Lower leg skin (tissue), 4 donors: ENCODE results near the gene HOXC9. TPM values are rescaled to one million over a fixed set of nuclear protein-coding genes. Genes with fewer than 3 reads are reported as not detected.

Experiments
- DNase-seq, 2 donors: peaks; one replicate each; pipeline ENCODE4 v3.0.0-alpha.2; 2019; ENCODE audit warnings: low spot score in 2 of 2
- H3K4me3 ChIP-seq: fragments of 200-600 bp; sonication (generic); 2 replicates; pipeline ENCODE4 v1.5.1; 2017; ENCODE audit warnings: mild to moderate bottlenecking, low read depth; ENCODE audit not compliant: poor library complexity, severe bottlenecking
- POLR2A ChIP-seq, 2 donors: fragments of 450-650 bp; IDR thresholded peaks; one replicate each; pipeline ENCODE4 v1.6.1; 2016 to 2017; ENCODE audit warnings: antibody characterized with exemption in 2 of 2, mild to moderate bottlenecking in 1 of 2, moderate library complexity in 1 of 2
- WGBS, 2 donors: methylation state at CpG; one replicate each; pipeline ENCODE4 v1.1.5; 2018; 5-methylcytosine and 5-hydroxymethylcytosine counted together
- intact Hi-C: fragments of 100-400 bp; cut with DNase I; formaldehyde crosslinking; loops from one replicate; pipeline ENCODE4 v1.15.0; 2023; ENCODE audit warnings: low total_unique reads
- microRNA counts, 2 donors: library from miRNA; unstranded; fragments of <30 nt; microRNA quantifications; one replicate each; lab custom pipeline; 2016
- microRNA-seq, 2 donors: library from miRNA; unstranded; fragments of <30 nt; microRNA quantifications; one replicate each; pipeline ENCODE4, GENCODE V29; 2016; ENCODE audit warnings: borderline replicate concordance in 2 of 2, borderline number of aligned reads in 1 of 2
- total RNA-seq, 4 donors: library from RNA; depleted of rRNA; stranded (reverse); fragments of >200 nt; gene quantifications; one replicate each; pipeline ENCODE4 v1.1.0, GENCODE V29; 2016
- TF ChIP-seq, protein P1 (sequence below), 3 donors: fragments of 450-650 bp; IDR thresholded peaks; one replicate each; pipeline ENCODE4 v1.5.1; 2016; ENCODE audit warnings: antibody characterized with exemption in 3 of 3, mild to moderate bottlenecking in 3 of 3, moderate library complexity in 2 of 3

The HOXC9 gene
- total RNA-seq, 4 donors from 2014 or later = 9.6 to 16.8 (median 11.7) TPM

GRCh38 chr12:54051026-54051842 lies 51.3 kb downstream of the HOXC9 start:
- no peak overlapping the region for H3K4me3 ChIP-seq
- 45 to 55% methylated on average over 12 of the region's 12 CpGs for WGBS, 2 donors
- TF ChIP-seq, protein P1, sequence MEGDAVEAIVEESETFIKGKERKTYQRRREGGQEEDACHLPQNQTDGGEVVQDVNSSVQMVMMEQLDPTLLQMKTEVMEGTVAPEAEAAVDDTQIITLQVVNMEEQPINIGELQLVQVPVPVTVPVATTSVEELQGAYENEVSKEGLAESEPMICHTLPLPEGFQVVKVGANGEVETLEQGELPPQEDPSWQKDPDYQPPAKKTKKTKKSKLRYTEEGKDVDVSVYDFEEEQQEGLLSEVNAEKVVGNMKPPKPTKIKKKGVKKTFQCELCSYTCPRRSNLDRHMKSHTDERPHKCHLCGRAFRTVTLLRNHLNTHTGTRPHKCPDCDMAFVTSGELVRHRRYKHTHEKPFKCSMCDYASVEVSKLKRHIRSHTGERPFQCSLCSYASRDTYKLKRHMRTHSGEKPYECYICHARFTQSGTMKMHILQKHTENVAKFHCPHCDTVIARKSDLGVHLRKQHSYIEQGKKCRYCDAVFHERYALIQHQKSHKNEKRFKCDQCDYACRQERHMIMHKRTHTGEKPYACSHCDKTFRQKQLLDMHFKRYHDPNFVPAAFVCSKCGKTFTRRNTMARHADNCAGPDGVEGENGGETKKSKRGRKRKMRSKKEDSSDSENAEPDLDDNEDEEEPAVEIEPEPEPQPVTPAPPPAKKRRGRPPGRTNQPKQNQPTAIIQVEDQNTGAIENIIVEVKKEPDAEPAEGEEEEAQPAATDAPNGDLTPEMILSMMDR (IDR thresholded peaks at IDR 0.05) = no peak
- TF ChIP-seq POLR2A (IDR thresholded peaks at IDR 0.05) = no peak
- intact Hi-C loops = no loop called here
- DNase-seq = no peak

- intact Hi-C loops = no loop called here
- H3K4me3 ChIP-seq = no peak overlapping the region
- no peak for DNase-seq
- WGBS, 2 donors = 9% methylated on average over 24 of the region's 24 CpGs
- no peak for TF ChIP-seq POLR2A (IDR thresholded peaks at IDR 0.05)
- TF ChIP-seq, protein P1 (IDR thresholded peaks at IDR 0.05) = no peak
Measured at GRCh38 chr12:54051874-54052437, 52.0 kb downstream of the HOXC9 start.

DNA sequence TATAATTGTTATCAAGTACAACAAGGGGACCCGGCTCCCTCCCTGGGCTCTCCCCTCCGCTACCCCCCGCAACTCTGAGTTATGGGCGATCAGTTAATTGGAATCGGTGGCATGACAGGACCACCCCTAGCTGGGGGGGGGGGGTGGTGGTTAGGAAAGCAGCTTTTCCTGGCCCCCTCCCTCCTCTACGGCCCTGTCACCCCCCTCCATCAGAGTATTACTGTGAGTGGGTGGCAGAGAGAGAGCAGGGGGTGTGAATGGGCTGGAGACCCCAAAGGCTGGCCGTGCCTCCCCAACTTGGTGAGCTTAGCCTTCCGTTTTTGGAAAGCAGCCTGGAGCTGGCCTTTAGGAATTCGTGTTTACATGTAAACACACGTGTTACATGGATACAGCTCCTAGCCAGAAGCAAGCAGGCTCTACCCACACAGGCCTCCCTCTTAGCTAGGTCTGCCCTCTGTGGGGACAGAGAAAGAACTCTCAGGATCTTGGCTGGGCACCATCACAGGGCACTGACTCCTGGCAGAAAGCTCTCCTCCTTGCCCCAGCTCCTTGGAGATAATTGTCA lies 52.6 kb downstream of the HOXC9 start:
- H3K4me3 ChIP-seq = no peak overlapping the region
- TF ChIP-seq POLR2A (IDR thresholded peaks at IDR 0.05) = no peak
- TF ChIP-seq, protein P1 (IDR thresholded peaks at IDR 0.05) = no peak
- WGBS, 2 donors = 11 to 23% methylated on average over 10 of the region's 10 CpGs
- intact Hi-C loops = no loop called here
- DNase-seq = no peak

MicroRNA genes within 50 kb of the gene (microRNA counts, 767-probe panel; counts per million panel counts)
- microRNA hsa-miR-196a-5p (lab: Ali Mortazavi, UCI) = 10,680 to 12,526 counts per million in 2 donors
- microRNA hsa-miR-615-3p (lab: Ali Mortazavi, UCI) = 0 to 358 counts per million in 2 donors
- microRNA hsa-miR-615-5p (lab: Ali Mortazavi, UCI) = 0 to 358 counts per million in 2 donors

Small RNA genes within 50 kb of the gene (microRNA-seq; reads per million reads assigned to microRNA genes)
- gene MIR196A2 (4,583 to 5,828 reads per million in 2 donors), gene MIR615 (147 to 211 reads per million in 2 donors)

Other genes with a start within 250 kb of the HOXC9 start
- not detected for gene CISTR, start 248.2 kb upstream of the HOXC9 start, total RNA-seq
- 10 to 100 TPM in 2 of 4 donors, 1 to 10 TPM in 2; 9.8 to 14.9 (median 11.2) TPM for gene HOXC13, start 61.3 kb upstream of the HOXC9 start, total RNA-seq
- 10 to 100 TPM in 1 of 4 donors, 1 to 10 TPM in 3; 4.4 to 13.6 (median 6.5) TPM for gene HOXC12, start 45.3 kb upstream of the HOXC9 start, total RNA-seq
- 10 to 100 TPM in 1 of 4 donors, 1 to 10 TPM in 3; 4.9 to 10.7 (median 6.2) TPM for gene HOXC11, start 27.0 kb upstream of the HOXC9 start, total RNA-seq
- gene HOTAIR, start 25.2 kb upstream of the HOXC9 start, total RNA-seq = 10 to 100 TPM in 2 of 4 donors, 1 to 10 TPM in 2; 4.9 to 14.9 (median 9.7) TPM
- gene HOXC10, start 15.0 kb upstream of the HOXC9 start, total RNA-seq = 10 to 100 TPM; 14.2 to 35.9 (median 23.4) TPM
- 1 to 10 TPM; 1.0 to 2.2 (median 1.5) TPM for gene HOXC8, start 8.8 kb downstream of the HOXC9 start, total RNA-seq
- gene HOXC6, start 28.3 kb downstream of the HOXC9 start, total RNA-seq = 1 to 10 TPM; 2.6 to 6.3 (median 3.7) TPM
- gene HOXC5, start 32.9 kb downstream of the HOXC9 start, total RNA-seq = 1 to 10 TPM in 1 of 4 donors, under 1 TPM in 2, not detected in 1; 0.58 to 2.2 (median 0.97) TPM
- gene HOXC4, start 53.7 kb downstream of the HOXC9 start, total RNA-seq = 1 to 10 TPM; 1.7 to 6.1 (median 3.2) TPM
- 10 to 100 TPM; 50.6 to 73.0 (median 55.4) TPM for gene SMUG1, start 188.8 kb downstream of the HOXC9 start, total RNA-seq